Brain microvascular endothelial cell (primary cell): Measurements from ENCODE around the gene TNS1.

ENCODE experiments used
- DNase-seq: peaks from one replicate; pipeline ENCODE4 v3.0.0-alpha.2; 2020
- H3K27ac ChIP-seq: fragments of 250-450 bp; sonication (Bioruptor Pico); 2 replicates; pipeline ENCODE4 v1.5.1; 2020; ENCODE audit warnings: mild to moderate bottlenecking, moderate library complexity
- H3K27me3 ChIP-seq: fragments of 250-450 bp; sonication (Bioruptor Pico); replicated peaks from 2 replicates; pipeline ENCODE4 v1.5.1; 2020; ENCODE audit warnings: mild to moderate bottlenecking
- H3K36me3 ChIP-seq: fragments of 250-450 bp; sonication (Bioruptor Pico); replicated peaks from 2 replicates; pipeline ENCODE4 v1.5.1; 2020; ENCODE audit warnings: mild to moderate bottlenecking
- H3K4me3 ChIP-seq: 2 replicates; pipeline ENCODE4 v1.5.1; 2011; ENCODE audit warnings: low read depth, mild to moderate bottlenecking, control low read depth, low read length, moderate library complexity
- CTCF ChIP-seq: IDR thresholded peaks from 2 replicates; pipeline ENCODE4 v1.5.1; 2011; ENCODE audit warnings: low read depth, mild to moderate bottlenecking, moderate library complexity, low read length, control low read depth, inconsistent platforms; ENCODE audit errors: missing control alignments
- in situ Hi-C: cut with HindIII; loops from 2 replicates; pipeline ENCODE4 v1.10.0; 2017; ENCODE audit warnings: low sequenced_read_pairs, low pct_ligation_motif_present

The TNS1 gene

GRCh38 chr2:218010984-218011652, 8.3 kb upstream of the TNS1 start:
- Histone ChIP-seq H3K27me3 (peaks cover 2% of the 10 kb centered on the region), H3K4me3 (no peak overlapping the region), H3K36me3 (no peaks in the 10 kb centered on the region), H3K27ac (no peak overlapping the region)
- DNase-seq: no peak
- no peak for TF ChIP-seq CTCF
- in situ Hi-C loops: no loop called here

- Histone ChIP-seq H3K27ac (no peak overlapping the region), H3K36me3 (no peaks in the 10 kb centered on the region), H3K4me3 (peak overlapping the region; percentile 54), H3K27me3 (peaks cover 2% of the 10 kb centered on the region)
- DNase-seq: no peak
- TF ChIP-seq CTCF: peak; percentile 57
- in situ Hi-C loops: no loop called here
These were observed 7.6 kb upstream of the TNS1 start for GRCh38 chr2:218010140-218010983.

GRCh38 chr2:218009765-218010139, 7.0 kb upstream of the TNS1 start:
- Histone ChIP-seq H3K4me3 (peak overlapping the region; percentile 54), H3K36me3 (no peaks in the 10 kb centered on the region), H3K27me3 (peaks cover 2% of the 10 kb centered on the region), H3K27ac (no peak overlapping the region)
- TF ChIP-seq CTCF: no peak
- DNase-seq: no peak
- in situ Hi-C loops: no loop called here

- Histone ChIP-seq H3K36me3 (no peaks in the 10 kb centered on the region), H3K27me3 (peaks cover 2% of the 10 kb centered on the region), H3K27ac (no peak overlapping the region), H3K4me3 (no peak overlapping the region)
- DNase-seq: no peak
- TF ChIP-seq CTCF: no peak
- in situ Hi-C loops: no loop called here
These were observed 6.4 kb upstream of the TNS1 start for GRCh38 chr2:218009231-218009630.

- no peak for TF ChIP-seq CTCF
- in situ Hi-C loops: no loop called here
- H3K27ac ChIP-seq: no peak overlapping the region
- H3K36me3 ChIP-seq: no peaks in the 10 kb centered on the region
- no peak overlapping the region for H3K4me3 ChIP-seq
- no peak for DNase-seq
- peaks cover 2% of the 10 kb centered on the region for H3K27me3 ChIP-seq
These were observed 5.6 kb upstream of the TNS1 start for GRCh38 chr2:218008060-218009040.
